Activated naive CD8-positive, alpha-beta T cell treated with anti-CD3 and anti-CD28 coated beads, Interleukin-2, amount 10 ng/mL, durations not matched to agents 7 days and 5 days (primary cell): ENCODE results near the gene TRIM14. TPM values are rescaled to one million over a fixed set of nuclear protein-coding genes. Genes with fewer than 3 reads are reported as not detected.
A peak's percentile ranks its signal among the peaks of the same experiment; 100 is the strongest.

ENCODE experiments used
- ATAC-seq: fragments of 150-1000 bp; cut with Tn5 transposase; one replicate; pipeline ENCODE4 v1.10.0; 2021; ENCODE audit warnings: low read depth, moderate library complexity
- POLR2A ChIA-PET: fragments of 350-600 bp; sonication (Branson Sonifier 250); formaldehyde crosslinking; loops from one replicate; lab custom pipeline; 2021; ENCODE audit warnings: antibody characterized with exemption; lab: Charles Lee
- DNase-seq: peaks from one replicate; pipeline ENCODE4 v3.0.0; 2021
- H3K27ac Mint-ChIP-seq: one replicate; pipeline ENCODE4 v1.8.0; 2022; ENCODE audit warnings: mild to moderate bottlenecking, mixed read lengths
- H3K27me3 Mint-ChIP-seq: one replicate; pipeline ENCODE4 v1.8.0; 2022; ENCODE audit warnings: mild to moderate bottlenecking, moderate library complexity, mixed read lengths
- H3K36me3 Mint-ChIP-seq: one replicate; pipeline ENCODE4 v1.8.0; 2021; ENCODE audit warnings: mild to moderate bottlenecking, mixed read lengths
- H3K4me1 Mint-ChIP-seq: one replicate; pipeline ENCODE4 v1.8.0; 2021; ENCODE audit warnings: mixed read lengths
- H3K4me3 Mint-ChIP-seq: one replicate; pipeline ENCODE4 v1.8.0; 2022; ENCODE audit warnings: mild to moderate bottlenecking, moderate library complexity, mixed read lengths
- H3K9me3 Mint-ChIP-seq: one replicate; pipeline ENCODE4 v1.8.0; 2021; ENCODE audit warnings: mixed read lengths
- total RNA-seq, 2 experiments: library from RNA; stranded (reverse); gene quantifications; one replicate each; pipeline ENCODE4 v1.2.3, GENCODE V29; 2021

TRIM14 gene
- total RNA-seq = 100 to 1,000 TPM in 1 of 2 experiments, 10 to 100 TPM in 1; 99.0 to 108 TPM

GRCh38 chr9:98118640-98119601, at the start of gene TRIM14:
TSS of gene TRIM14 (minus strand) at chr9:98119222. CDS start at chr9:98119188, 34 bp downstream.
- peak; percentile 81 for DNase-seq
- no peaks in the 10 kb centered on the region for H3K9me3 Mint-ChIP-seq
- no peaks in the 10 kb centered on the region for H3K27me3 Mint-ChIP-seq
- ATAC-seq = peak; percentile 72
- H3K36me3 Mint-ChIP-seq = peaks cover 17% of the 10 kb centered on the region
- peak within 1 kb of the TSS; percentile 91 for H3K4me3 Mint-ChIP-seq
- POLR2A ChIA-PET = interaction anchor here (0.6 to 7.5 kb wide), 17 partner anchors 9 to 196 kb away, joined by 3 to 125 read pairs (median 5); partner anchors contain the start of genes ANP32B, CORO2A, NANS and TBC1D2
- H3K4me1 Mint-ChIP-seq = peaks cover 41% of the 10 kb centered on the region
- peak within 1 kb of the TSS; percentile 94 for H3K27ac Mint-ChIP-seq

- Mint-ChIP-seq H3K4me1 (peaks cover 28% of the 10 kb centered on the region), H3K36me3 (peaks cover 4% of the 10 kb centered on the region), H3K4me3 (no peak overlapping the region), H3K9me3 (no peaks in the 10 kb centered on the region), H3K27ac (no peak overlapping the region), H3K27me3 (no peaks in the 10 kb centered on the region)
- no peak for ATAC-seq
- POLR2A ChIA-PET = no interaction called here
- no peak for DNase-seq
Observed at GRCh38 chr9:98168153-98168780, 49.2 kb upstream of the TRIM14 start.

- no peak overlapping the region for H3K4me3 Mint-ChIP-seq
- peaks cover 22% of the 10 kb centered on the region for H3K4me1 Mint-ChIP-seq
- H3K27ac Mint-ChIP-seq = no peak overlapping the region
Observed at GRCh38 chr9:98164912-98165311, 45.9 kb upstream of the TRIM14 start.

GRCh38 chr9:98162613-98163012, 43.6 kb upstream of the TRIM14 start:
- H3K4me3 Mint-ChIP-seq = no peak overlapping the region
- ATAC-seq (no peak), DNase-seq (no peak)
- H3K27ac Mint-ChIP-seq = no peak overlapping the region
- no peaks in the 10 kb centered on the region for H3K9me3 Mint-ChIP-seq
- POLR2A ChIA-PET = no interaction called here
- H3K27me3 Mint-ChIP-seq = no peaks in the 10 kb centered on the region
- peaks cover 4% of the 10 kb centered on the region for H3K36me3 Mint-ChIP-seq
- peaks cover 17% of the 10 kb centered on the region for H3K4me1 Mint-ChIP-seq

More at GRCh38 chr9:98164912-98165311, 45.9 kb upstream of the TRIM14 start:
- peaks cover 4% of the 10 kb centered on the region for H3K36me3 Mint-ChIP-seq
- POLR2A ChIA-PET = no interaction called here
- H3K27me3 Mint-ChIP-seq = no peaks in the 10 kb centered on the region
- no peak for ATAC-seq
- no peak for DNase-seq
- H3K9me3 Mint-ChIP-seq = no peaks in the 10 kb centered on the region

GRCh38 chr9:98161851-98162250, 42.8 kb upstream of the TRIM14 start:
- Mint-ChIP-seq H3K27me3 (no peaks in the 10 kb centered on the region), H3K4me1 (peaks cover 17% of the 10 kb centered on the region), H3K9me3 (no peaks in the 10 kb centered on the region), H3K36me3 (peaks cover 6% of the 10 kb centered on the region), H3K27ac (peak overlapping the region; percentile 30), H3K4me3 (no peak overlapping the region)
- DNase-seq (no peak), ATAC-seq (no peak)
- POLR2A ChIA-PET = no interaction called here

- peaks cover 7% of the 10 kb centered on the region for H3K36me3 Mint-ChIP-seq
- ATAC-seq = no peak
- H3K27ac Mint-ChIP-seq = no peak overlapping the region
Observed at GRCh38 chr9:98159790-98160189, 40.8 kb upstream of the TRIM14 start.

GRCh38 chr9:98159301-98159700, 40.3 kb upstream of the TRIM14 start:
- Mint-ChIP-seq H3K36me3 (peaks cover 7% of the 10 kb centered on the region), H3K4me1 (peaks cover 13% of the 10 kb centered on the region), H3K27ac (peak overlapping the region; percentile 35), H3K9me3 (no peaks in the 10 kb centered on the region), H3K4me3 (no peak overlapping the region), H3K27me3 (no peaks in the 10 kb centered on the region)
- no peak for ATAC-seq
- POLR2A ChIA-PET = no interaction called here
- DNase-seq = no peak

More at GRCh38 chr9:98159790-98160189, 40.8 kb upstream of the TRIM14 start:
- Mint-ChIP-seq H3K9me3 (no peaks in the 10 kb centered on the region), H3K4me1 (peaks cover 14% of the 10 kb centered on the region), H3K4me3 (no peak overlapping the region), H3K27me3 (no peaks in the 10 kb centered on the region)
- POLR2A ChIA-PET = no interaction called here
- no peak for DNase-seq

- peaks cover 7% of the 10 kb centered on the region for H3K36me3 Mint-ChIP-seq
- POLR2A ChIA-PET = interaction anchor here (0.5 kb wide), 1 partner anchor 14 kb away, joined by 5 read pairs; no protein-coding TSS in a partner anchor
- H3K9me3 Mint-ChIP-seq = no peaks in the 10 kb centered on the region
- H3K4me1 Mint-ChIP-seq = peaks cover 6% of the 10 kb centered on the region
- peak overlapping the region; percentile 12 for H3K27ac Mint-ChIP-seq
- H3K4me3 Mint-ChIP-seq = no peak overlapping the region
- DNase-seq (no peak), ATAC-seq (peak; percentile 81)
- H3K27me3 Mint-ChIP-seq = no peaks in the 10 kb centered on the region
Observed at GRCh38 chr9:98158071-98158831, 39.2 kb upstream of the TRIM14 start.

- Mint-ChIP-seq H3K27me3 (no peaks in the 10 kb centered on the region), H3K9me3 (no peaks in the 10 kb centered on the region), H3K27ac (no peak overlapping the region), H3K4me1 (peaks cover 6% of the 10 kb centered on the region), H3K4me3 (no peak overlapping the region), H3K36me3 (peaks cover 7% of the 10 kb centered on the region)
- ATAC-seq = no peak
- DNase-seq = no peak
- POLR2A ChIA-PET = no interaction called here
Observed at GRCh38 chr9:98157372-98157771, 38.4 kb upstream of the TRIM14 start.

GRCh38 chr9:98154678-98155077, 35.7 kb upstream of the TRIM14 start:
- H3K9me3 Mint-ChIP-seq = no peaks in the 10 kb centered on the region
- no peak overlapping the region for H3K4me3 Mint-ChIP-seq
- POLR2A ChIA-PET = no interaction called here
- peaks cover 5% of the 10 kb centered on the region for H3K36me3 Mint-ChIP-seq
- DNase-seq = no peak
- no peaks in the 10 kb centered on the region for H3K27me3 Mint-ChIP-seq
- H3K4me1 Mint-ChIP-seq = peaks cover 9% of the 10 kb centered on the region
- H3K27ac Mint-ChIP-seq = no peak overlapping the region
- ATAC-seq = no peak

- Mint-ChIP-seq H3K4me3 (no peak overlapping the region), H3K4me1 (peaks cover 3% of the 10 kb centered on the region), H3K9me3 (no peaks in the 10 kb centered on the region), H3K27me3 (no peaks in the 10 kb centered on the region), H3K36me3 (peaks cover 5% of the 10 kb centered on the region), H3K27ac (no peak overlapping the region)
- no peak for ATAC-seq
- POLR2A ChIA-PET = no interaction called here
- DNase-seq = no peak
Observed at GRCh38 chr9:98152526-98152925, 33.5 kb upstream of the TRIM14 start.

- Mint-ChIP-seq H3K27me3 (no peaks in the 10 kb centered on the region), H3K4me3 (no peak overlapping the region), H3K4me1 (peaks cover 3% of the 10 kb centered on the region), H3K27ac (no peak overlapping the region), H3K36me3 (peaks cover under 1% of the 10 kb centered on the region), H3K9me3 (no peaks in the 10 kb centered on the region)
- ATAC-seq (no peak), DNase-seq (no peak)
- POLR2A ChIA-PET = no interaction called here
Observed at GRCh38 chr9:98150721-98151120, 31.7 kb upstream of the TRIM14 start.

GRCh38 chr9:98150164-98150563, 31.1 kb upstream of the TRIM14 start:
- DNase-seq (no peak), ATAC-seq (no peak)
- Mint-ChIP-seq H3K9me3 (no peaks in the 10 kb centered on the region), H3K4me3 (no peak overlapping the region), H3K27me3 (no peaks in the 10 kb centered on the region), H3K36me3 (no peaks in the 10 kb centered on the region), H3K27ac (no peak overlapping the region), H3K4me1 (peaks cover 3% of the 10 kb centered on the region)
- POLR2A ChIA-PET = no interaction called here
